Measurements from ENCODE around the gene PHKG2. TPM values are rescaled to one million over a fixed set of nuclear protein-coding genes. Genes with fewer than 3 reads are reported as not detected.

The PHKG2 gene
- total RNA-seq, 4 donors from 2014 or later: 29.9 to 46.2 (median 33.3) TPM

- H3K4me1 ChIP-seq: peaks cover 3 to 18% (median 9%) of the 10 kb centered on the region in 4 donors
- H3K9me3 ChIP-seq: no peaks in the 10 kb centered on the region
- H3K4me3 ChIP-seq: no peak overlapping the region
- H3K27ac ChIP-seq: no peak overlapping the region
- 88 to 90% methylated on average over 18 of the region's 18 CpGs for WGBS, 2 donors
- no peak for DNase-seq (ENCODE audit: low spot score in 2 of 2)
- no peaks in the 10 kb centered on the region for H3K27me3 ChIP-seq
- H3K36me3 ChIP-seq: peaks cover 24 to 99% (median 61%) of the 10 kb centered on the region in 3 donors
- TF ChIP-seq EP300 (IDR thresholded peaks at IDR 0.05) (no peak), POLR2A (IDR thresholded peaks at IDR 0.05) (no peak)
- TF ChIP-seq, protein P1, sequence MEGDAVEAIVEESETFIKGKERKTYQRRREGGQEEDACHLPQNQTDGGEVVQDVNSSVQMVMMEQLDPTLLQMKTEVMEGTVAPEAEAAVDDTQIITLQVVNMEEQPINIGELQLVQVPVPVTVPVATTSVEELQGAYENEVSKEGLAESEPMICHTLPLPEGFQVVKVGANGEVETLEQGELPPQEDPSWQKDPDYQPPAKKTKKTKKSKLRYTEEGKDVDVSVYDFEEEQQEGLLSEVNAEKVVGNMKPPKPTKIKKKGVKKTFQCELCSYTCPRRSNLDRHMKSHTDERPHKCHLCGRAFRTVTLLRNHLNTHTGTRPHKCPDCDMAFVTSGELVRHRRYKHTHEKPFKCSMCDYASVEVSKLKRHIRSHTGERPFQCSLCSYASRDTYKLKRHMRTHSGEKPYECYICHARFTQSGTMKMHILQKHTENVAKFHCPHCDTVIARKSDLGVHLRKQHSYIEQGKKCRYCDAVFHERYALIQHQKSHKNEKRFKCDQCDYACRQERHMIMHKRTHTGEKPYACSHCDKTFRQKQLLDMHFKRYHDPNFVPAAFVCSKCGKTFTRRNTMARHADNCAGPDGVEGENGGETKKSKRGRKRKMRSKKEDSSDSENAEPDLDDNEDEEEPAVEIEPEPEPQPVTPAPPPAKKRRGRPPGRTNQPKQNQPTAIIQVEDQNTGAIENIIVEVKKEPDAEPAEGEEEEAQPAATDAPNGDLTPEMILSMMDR (IDR thresholded peaks at IDR 0.05): no peak
Measured at GRCh38 chr16:30767767-30768465, 19.7 kb downstream of the PHKG2 start.

DNA sequence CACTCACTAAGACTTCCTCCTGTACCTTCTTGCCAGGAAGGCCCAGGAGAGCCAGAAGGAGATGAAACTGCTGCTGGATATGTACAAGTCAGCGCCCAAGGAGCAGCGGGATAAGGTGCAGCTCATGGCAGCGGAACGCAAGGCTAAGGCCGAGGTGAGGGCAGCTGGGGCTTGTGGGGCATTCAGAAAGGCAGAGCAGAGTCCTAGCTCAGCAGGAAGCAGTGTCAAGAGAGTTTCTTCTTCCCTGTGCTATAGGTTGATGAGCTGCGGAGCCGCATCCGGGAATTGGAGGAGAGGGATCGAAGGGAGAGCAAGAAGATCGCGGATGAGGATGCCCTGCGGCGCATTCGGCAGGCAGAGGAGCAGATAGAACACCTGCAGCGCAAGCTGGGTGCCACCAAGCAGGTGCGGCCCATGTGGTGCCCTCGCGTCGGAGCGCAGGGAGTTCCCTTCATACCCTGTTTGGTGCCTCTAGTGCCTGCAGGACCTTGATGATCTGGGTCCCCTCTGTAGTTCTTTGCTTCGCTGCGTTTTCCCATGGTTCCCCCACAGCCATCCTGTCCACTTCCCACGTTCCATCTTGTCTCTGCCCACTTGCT is 20.5 kb downstream of the PHKG2 start:
- peaks cover 24 to 100% (median 61%) of the 10 kb centered on the region in 3 donors for H3K36me3 ChIP-seq
- DNase-seq (ENCODE audit: low spot score in 2 of 2): no peak
- H3K27ac ChIP-seq: no peak overlapping the region
- H3K4me3 ChIP-seq: no peak overlapping the region
- TF ChIP-seq, protein P1 (IDR thresholded peaks at IDR 0.05): no peak
- no peak for TF ChIP-seq POLR2A (IDR thresholded peaks at IDR 0.05)
- 95% methylated on average over 23 of the region's 23 CpGs for WGBS, 2 donors
- peaks cover 0 to 10% (median 1%) of the 10 kb centered on the region in 4 donors for H3K4me1 ChIP-seq
- H3K27me3 ChIP-seq: no peaks in the 10 kb centered on the region
- H3K9me3 ChIP-seq: no peaks in the 10 kb centered on the region

GRCh38 chr16:30769379-30770089 is 21.3 kb downstream of the PHKG2 start:
- Histone ChIP-seq H3K4me3 (no peak overlapping the region), H3K4me1 (peaks cover 0 to 4% (median 0%) of the 10 kb centered on the region in 4 donors), H3K9me3 (no peaks in the 10 kb centered on the region), H3K27ac (no peak overlapping the region), H3K36me3 (peaks cover 18 to 99% (median 55%) of the 10 kb centered on the region in 3 donors), H3K27me3 (no peaks in the 10 kb centered on the region)
- no peak for DNase-seq (ENCODE audit: low spot score in 2 of 2)
- 94 to 95% methylated on average over 16 of the region's 17 CpGs for WGBS, 2 donors
- TF ChIP-seq POLR2A (IDR thresholded peaks at IDR 0.05) (no peak), EP300 (IDR thresholded peaks at IDR 0.05) (no peak)
- TF ChIP-seq, protein P1 (IDR thresholded peaks at IDR 0.05): no peak

GRCh38 chr16:30771726-30772125 is 23.5 kb downstream of the PHKG2 start:
- no peak overlapping the region for H3K27ac ChIP-seq
- no peak for DNase-seq (ENCODE audit: low spot score in 2 of 2)
- H3K9me3 ChIP-seq: no peaks in the 10 kb centered on the region
- WGBS, 2 donors: 83 to 88% methylated on average over 10 to 14 of the region's 14 CpGs
- H3K4me1 ChIP-seq: peaks cover 0 to 18% (median 11%) of the 10 kb centered on the region in 4 donors
- no peak for TF ChIP-seq EP300 (IDR thresholded peaks at IDR 0.05)
- TF ChIP-seq, protein P1 (IDR thresholded peaks at IDR 0.05): no peak
- TF ChIP-seq POLR2A (IDR thresholded peaks at IDR 0.05): no peak
- H3K27me3 ChIP-seq: no peaks in the 10 kb centered on the region
- peaks cover 7 to 77% (median 36%) of the 10 kb centered on the region in 3 donors for H3K36me3 ChIP-seq
- no peak overlapping the region for H3K4me3 ChIP-seq

DNA sequence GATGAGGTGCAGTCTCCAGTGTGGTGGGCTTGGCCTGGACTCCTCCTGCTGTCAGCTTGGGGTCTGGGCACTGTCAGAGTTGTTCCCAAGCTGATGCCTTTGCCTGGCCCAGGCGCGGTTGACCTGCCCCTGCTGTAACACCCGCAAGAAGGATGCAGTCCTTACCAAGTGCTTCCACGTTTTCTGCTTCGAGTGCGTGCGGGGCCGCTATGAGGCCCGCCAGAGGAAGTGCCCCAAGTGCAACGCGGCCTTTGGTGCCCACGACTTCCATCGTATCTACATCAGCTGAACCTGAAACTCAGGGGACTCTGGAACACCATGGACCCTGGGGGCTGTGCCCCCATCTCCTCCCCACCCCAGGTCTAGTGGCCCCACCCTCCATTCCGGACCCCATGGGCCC is 25.6 kb downstream of the PHKG2 start:
- WGBS, 2 donors: 85 to 88% methylated on average over 13 to 14 of the region's 14 CpGs
- peaks cover 6 to 56% (median 21%) of the 10 kb centered on the region in 3 donors for H3K36me3 ChIP-seq
- no peak overlapping the region for H3K4me3 ChIP-seq
- DNase-seq (ENCODE audit: low spot score in 2 of 2): no peak
- H3K27me3 ChIP-seq: no peaks in the 10 kb centered on the region
- no peaks in the 10 kb centered on the region for H3K9me3 ChIP-seq
- no peak overlapping the region for H3K27ac ChIP-seq
- H3K4me1 ChIP-seq: peaks cover 0 to 39% (median 15%) of the 10 kb centered on the region in 4 donors
- no peak for TF ChIP-seq EP300 (IDR thresholded peaks at IDR 0.05)
- TF ChIP-seq, protein P1 (IDR thresholded peaks at IDR 0.05): no peak
- TF ChIP-seq POLR2A (IDR thresholded peaks at IDR 0.05): no peak
